PC-3 (cell line): ENCODE data around the gene MS4A6E. TPM values are rescaled to one million over a fixed set of nuclear protein-coding genes. Genes with fewer than 3 reads are reported as not detected.

Experiments
- ATAC-seq: fragments of 200-7000 bp; cut with Tn5 transposase; 2 replicates; pipeline ENCODE4 v1.9.1; 2020; ENCODE audit warnings: mild to moderate bottlenecking, moderate library complexity
- BruUV-seq: library from RNA; stranded (reverse); fragments of 400-500 nt; replicated peaks from 2 replicates; lab custom pipeline; 2021; lab: Mats Ljungman, UMichigan
- CTCF ChIA-PET: fragments of 300-600 bp; sonication (Branson Sonifier 250); formaldehyde crosslinking; loops from one replicate; lab custom pipeline; 2022; ENCODE audit warnings: antibody characterized with exemption; lab: Charles Lee
- POLR2A ChIA-PET: fragments of 300-600 bp; sonication (Branson Sonifier 250); formaldehyde crosslinking; loops from one replicate; lab custom pipeline; 2022; ENCODE audit warnings: antibody characterized with exemption; ENCODE audit not compliant: unreplicated experiment; lab: Charles Lee
- DNase-seq: peaks from one replicate; pipeline ENCODE4 v3.0.0-alpha.2; 2015
- H2AFZ ChIP-seq: fragments of 300-600 bp; sonication (generic); 2 replicates; pipeline ENCODE4 v1.6.0; 2016; ENCODE audit warnings: antibody characterized with exemption, low read length
- H3F3A ChIP-seq: fragments of 300-600 bp; sonication (generic); one replicate; pipeline ENCODE4 v1.6.0; 2017; ENCODE audit warnings: antibody characterized with exemption, low read length, control low read depth, mild to moderate bottlenecking; ENCODE audit not compliant: unreplicated experiment
- H3K27ac ChIP-seq: fragments of 300-600 bp; sonication (generic); 2 replicates; pipeline ENCODE4 v1.5.1; 2016; ENCODE audit warnings: mild to moderate bottlenecking, low read length
- H3K27me3 ChIP-seq: fragments of 300-600 bp; sonication (generic); 2 replicates; pipeline ENCODE4 v1.6.1; 2016; ENCODE audit warnings: low read length, mixed read lengths
- H3K36me3 ChIP-seq: fragments of 300-600 bp; sonication (generic); 2 replicates; pipeline ENCODE4 v1.6.1; 2016; ENCODE audit warnings: low read depth, mixed run types, low read length, mixed read lengths
- H3K4me1 ChIP-seq: fragments of 300-600 bp; sonication (generic); 2 replicates; pipeline ENCODE4 v1.5.1; 2016; ENCODE audit warnings: low read length; ENCODE audit not compliant: insufficient read depth
- H3K4me2 ChIP-seq: fragments of 300-600 bp; sonication (generic); 2 replicates; pipeline ENCODE4 v1.6.0; 2016; ENCODE audit warnings: low read length
- H3K4me3 ChIP-seq: fragments of 300-600 bp; sonication (generic); 2 replicates; pipeline ENCODE4 v1.5.1; 2016; ENCODE audit warnings: mild to moderate bottlenecking, low read length, mixed read lengths
- H3K79me2 ChIP-seq: fragments of 300-600 bp; sonication (generic); 2 replicates; pipeline ENCODE4 v1.6.1; 2017; ENCODE audit warnings: low read length, mixed read lengths
- H3K9ac ChIP-seq: fragments of 300-600 bp; sonication (generic); 2 replicates; pipeline ENCODE4 v1.6.0; 2016; ENCODE audit warnings: mild to moderate bottlenecking, low read length
- H3K9me2 ChIP-seq: fragments of 300-600 bp; sonication (generic); replicated peaks from 2 replicates; pipeline ENCODE4 v1.6.1; 2016; ENCODE audit warnings: mixed run types, low read length, mixed read lengths
- H3K9me3 ChIP-seq: fragments of 300-600 bp; sonication (generic); 2 replicates; pipeline ENCODE4 v1.6.1; 2016; ENCODE audit warnings: low read length, mixed read lengths
- H4K20me1 ChIP-seq: fragments of 300-600 bp; sonication (generic); 2 replicates; pipeline ENCODE4 v1.6.1; 2016; ENCODE audit warnings: low read length, mixed read lengths
- CTCF ChIP-seq: fragments of 300-600 bp; sonication (generic); conservative IDR thresholded peaks from 2 replicates; pipeline ENCODE4 v1.5.1; 2017; ENCODE audit warnings: antibody characterized with exemption, low read depth, mild to moderate bottlenecking, low read length
- EZH2 ChIP-seq: fragments of 300-600 bp; sonication (generic); IDR thresholded peaks from one replicate; pipeline ENCODE4 v1.6.1; 2017; ENCODE audit warnings: antibody characterized with exemption, mild to moderate bottlenecking, low read length; ENCODE audit not compliant: unreplicated experiment
- EZH2phosphoT487 ChIP-seq: fragments of 300-600 bp; sonication (generic); IDR thresholded peaks from 2 replicates; pipeline ENCODE4 v1.6.1; 2018; ENCODE audit warnings: mild to moderate bottlenecking, antibody characterized with exemption, low read length, borderline replicate concordance
- intact Hi-C: fragments of 100-400 bp; cut with micrococcal nuclease; formaldehyde crosslinking; loops from 2 replicates; pipeline ENCODE4 v1.9.0; 2023
- total RNA-seq: library from RNA; depleted of rRNA; stranded (reverse); fragments of >200 nt; gene quantifications from 2 replicates; pipeline ENCODE4 v1.2.3, GENCODE V29; 2014

The MS4A6E gene
- total RNA-seq, 1 experiment from 2014 or later: not detected

GRCh38 chr11:60328460-60328859 is 1.4 kb downstream of the MS4A6E start:
- DNase-seq: no peak
- POLR2A ChIA-PET: no interaction called here
- no peak for ATAC-seq
- Histone ChIP-seq H3K4me3 (no peak overlapping the region), H3K9me2 (no peaks in the 10 kb centered on the region), H3K27me3 (peaks cover 9% of the 10 kb centered on the region; the same call in 1 of the 2 replicates), H4K20me1 (no peaks in the 10 kb centered on the region), H3K9ac (no peak overlapping the region), H3K9me3 (no peaks in the 10 kb centered on the region), H3K27ac (no peak overlapping the region), H3K4me1 (no peaks in the 10 kb centered on the region), H3K79me2 (no peaks in the 10 kb centered on the region), H3F3A (no peaks in the 10 kb centered on the region), H3K4me2 (no peak overlapping the region), H3K36me3 (no peaks in the 10 kb centered on the region), H2AFZ (no peak overlapping the region)
- TF ChIP-seq CTCF: no peak
- no peak for TF ChIP-seq EZH2phosphoT487
- no peak for TF ChIP-seq EZH2
- no TSS peak for BruUV-seq
- CTCF ChIA-PET: no interaction called here
- intact Hi-C loops: no loop called here

GRCh38 chr11:60332846-60333245 is 5.8 kb downstream of the MS4A6E start:
- Histone ChIP-seq H3F3A (no peaks in the 10 kb centered on the region), H3K9me3 (no peaks in the 10 kb centered on the region), H2AFZ (no peak overlapping the region), H3K4me1 (no peaks in the 10 kb centered on the region), H3K79me2 (no peaks in the 10 kb centered on the region), H3K9me2 (no peaks in the 10 kb centered on the region), H3K27me3 (peaks cover 15% of the 10 kb centered on the region; the same call in 1 of the 2 replicates), H3K27ac (no peak overlapping the region), H3K4me2 (no peak overlapping the region), H3K9ac (no peak overlapping the region), H3K36me3 (no peaks in the 10 kb centered on the region), H3K4me3 (no peak overlapping the region), H4K20me1 (no peaks in the 10 kb centered on the region)
- TF ChIP-seq CTCF (no peak), EZH2 (no peak), EZH2phosphoT487 (no peak)
- POLR2A ChIA-PET: no interaction called here
- ATAC-seq (no peak), DNase-seq (no peak)
- CTCF ChIA-PET: no interaction called here
- no TSS peak for BruUV-seq
- intact Hi-C loops: no loop called here

GRCh38 chr11:60334005-60334620 is 7.1 kb downstream of the MS4A6E start:
- no peak overlapping the region for H3K27ac ChIP-seq
- H3K4me2 ChIP-seq: peak overlapping the region; percentile 26
- H3K4me3 ChIP-seq: no peak overlapping the region
- H3K9ac ChIP-seq: no peak overlapping the region
- H3K9me3 ChIP-seq: no peaks in the 10 kb centered on the region
- H3K9me2 ChIP-seq: no peaks in the 10 kb centered on the region
- peak overlapping the region; percentile 52; the same call in 1 of the 2 replicates for H2AFZ ChIP-seq
- POLR2A ChIA-PET: no interaction called here
- H3K36me3 ChIP-seq: no peaks in the 10 kb centered on the region
- TF ChIP-seq EZH2 (no peak), EZH2phosphoT487 (no peak), CTCF (peak; percentile 82)
- H3K79me2 ChIP-seq: no peaks in the 10 kb centered on the region
- intact Hi-C loops: no loop called here
- ATAC-seq: peak; percentile 63
- no TSS peak for BruUV-seq
- CTCF ChIA-PET: interaction anchor here (0.6 kb wide), 1 partner anchor 502 kb away, joined by 3 read pairs; no protein-coding TSS in a partner anchor
- no peaks in the 10 kb centered on the region for H3K4me1 ChIP-seq
- peak; percentile 81 for DNase-seq
- no peaks in the 10 kb centered on the region for H4K20me1 ChIP-seq
- H3F3A ChIP-seq: no peaks in the 10 kb centered on the region
- peaks cover 16% of the 10 kb centered on the region; the same call in 1 of the 2 replicates for H3K27me3 ChIP-seq
